ENCODE measurements around the gene SERTAD1.
"Not testable (repeated sequence)": the region's sequence is repeated elsewhere in the genome, so short reads cannot be mapped to it uniquely, and the experiment has no call there.

The SERTAD1 gene

DNA sequence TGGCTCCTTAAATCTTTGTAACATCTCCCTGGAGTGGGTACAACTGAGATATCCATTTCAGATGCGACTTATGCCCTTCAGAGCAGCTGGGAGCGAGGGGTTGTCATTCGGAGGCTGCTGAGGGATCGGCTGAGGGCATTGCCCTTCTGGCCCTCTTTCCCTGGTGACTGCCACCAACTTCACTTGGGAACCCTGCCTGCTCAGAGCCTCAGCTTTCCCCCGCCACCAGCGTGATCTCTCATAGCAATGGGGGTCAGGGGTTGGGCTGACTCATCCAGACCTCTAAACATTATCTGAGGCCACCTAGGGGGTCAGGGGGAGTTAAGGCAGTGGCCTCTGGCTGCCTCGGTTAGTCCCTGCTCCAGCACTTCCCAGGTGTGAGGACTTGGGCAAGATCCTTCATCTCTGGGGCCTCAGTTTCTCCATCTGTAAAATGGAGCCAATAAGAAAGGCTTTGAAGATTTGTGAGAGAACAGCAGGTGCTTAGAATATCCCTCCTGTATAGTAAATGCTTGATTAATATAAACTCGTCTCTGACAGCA is 13.8 kb downstream of the SERTAD1 start:
- no peak for TF ChIP-seq ZNF274 (IDR thresholded peaks at IDR 0.05; ENCODE audit: low read depth, low read length)
- H3K4me3 ChIP-seq (ENCODE audit: low read length), result no peak overlapping the region

DNA sequence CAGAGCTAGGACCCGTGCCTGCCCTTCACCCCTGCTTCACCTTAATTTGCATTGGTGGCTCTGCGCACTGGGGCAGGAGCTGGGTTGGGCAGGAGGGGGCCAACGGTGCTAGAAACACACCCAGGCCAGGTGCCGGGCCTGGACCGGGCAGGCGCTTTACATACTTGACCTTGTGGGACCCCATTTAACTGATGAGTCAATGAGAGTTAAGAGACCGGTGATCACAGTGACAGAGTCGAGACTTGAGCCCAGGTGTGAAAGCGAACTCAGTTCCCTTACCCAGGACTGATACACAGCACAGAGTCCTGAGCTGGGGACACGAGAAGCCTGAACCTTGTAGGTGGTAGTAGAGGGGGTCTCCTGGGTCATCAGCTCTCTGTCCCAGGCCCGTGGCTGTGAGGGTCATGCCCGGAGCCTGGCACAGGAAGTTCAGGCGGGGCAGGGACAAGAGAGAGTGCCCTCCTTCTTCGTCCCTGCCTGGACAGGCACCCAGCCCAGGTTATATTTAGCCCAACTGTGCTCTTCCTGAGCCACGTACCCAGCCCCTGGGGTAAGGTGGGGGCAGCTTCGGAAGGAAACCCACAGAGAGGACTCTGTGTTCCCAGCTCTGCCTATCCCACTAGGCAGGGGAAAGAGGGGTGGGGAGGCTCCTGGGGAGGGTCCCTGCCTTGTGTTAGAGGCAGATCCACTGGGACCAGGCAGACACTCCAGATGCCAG is 14.5 kb downstream of the SERTAD1 start:
- no peak for TF ChIP-seq ZNF274 (IDR thresholded peaks at IDR 0.05; ENCODE audit: low read depth, low read length)
- H3K4me3 ChIP-seq (ENCODE audit: low read length), result no peak overlapping the region

GRCh38 chr19:40410030-40410389 is 15.8 kb downstream of the SERTAD1 start:
- no peak for TF ChIP-seq ZNF274 (IDR thresholded peaks at IDR 0.05; ENCODE audit: low read depth, low read length)
- H3K4me3 ChIP-seq (ENCODE audit: low read length), result no peak overlapping the region

DNA sequence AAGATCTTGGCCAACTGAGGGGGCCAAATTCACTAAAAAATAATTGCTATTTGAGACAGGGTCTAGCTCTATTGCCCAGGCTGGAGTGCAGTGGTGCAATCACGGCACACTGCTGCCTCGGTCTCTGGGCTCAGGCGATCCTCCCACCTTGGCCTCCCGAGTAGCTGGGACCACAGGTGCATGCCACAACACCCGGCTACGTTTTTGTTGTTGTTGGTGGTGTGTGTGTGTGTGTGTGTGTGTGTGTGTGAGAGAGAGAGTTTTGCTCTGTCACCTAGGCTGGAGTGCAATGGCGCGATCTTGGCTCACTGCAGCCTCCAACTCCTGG is 17.2 kb downstream of the SERTAD1 start:
- not testable (repeated sequence) for H3K4me3 ChIP-seq (ENCODE audit: low read length)

DNA sequence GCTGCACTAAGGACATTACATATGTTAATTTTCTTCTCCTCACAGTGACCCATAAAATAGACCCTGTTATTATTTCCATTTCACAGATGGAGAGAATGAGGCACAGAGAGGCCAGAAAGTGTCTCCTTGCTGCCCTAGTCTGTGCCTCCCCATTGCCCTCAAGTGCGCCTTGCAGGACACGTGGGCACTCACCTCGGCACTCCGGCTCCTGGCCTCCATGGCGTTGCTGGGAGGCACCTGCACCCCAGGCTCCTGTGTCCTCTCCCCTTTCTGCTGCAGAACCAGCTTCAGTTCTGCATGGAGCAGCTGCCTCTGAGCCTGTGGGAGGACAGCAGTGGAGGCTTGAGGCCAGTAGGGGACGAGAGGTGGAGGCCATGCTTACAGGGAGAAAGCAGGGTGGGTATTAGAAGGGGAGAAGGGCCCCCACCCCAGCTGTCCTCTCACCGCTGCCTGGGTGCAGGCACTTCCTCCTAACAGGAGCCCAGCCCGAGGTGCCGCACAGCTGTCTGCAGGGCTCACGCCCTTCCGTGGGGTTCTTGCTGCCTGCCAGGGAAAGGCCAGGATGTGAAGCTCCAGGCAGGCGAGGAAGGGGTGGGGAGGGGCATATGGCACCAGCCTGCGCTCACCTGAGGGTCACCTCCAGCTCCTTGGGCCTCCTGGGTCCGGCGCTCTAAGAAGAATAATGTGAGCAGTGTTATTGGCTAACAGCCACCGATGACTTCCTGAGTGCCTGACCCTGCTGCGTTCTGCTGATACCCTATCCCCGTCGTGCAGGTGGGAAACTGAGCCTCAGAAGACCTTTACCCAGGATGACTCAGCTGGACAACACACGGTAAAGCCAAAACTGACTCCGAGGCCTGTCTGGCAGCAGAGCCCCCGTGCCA is 17.8 kb downstream of the SERTAD1 start:
- no peak overlapping the region for H3K4me3 ChIP-seq (ENCODE audit: low read length)
- TF ChIP-seq ZNF274 (IDR thresholded peaks at IDR 0.05; ENCODE audit: low read depth, low read length), result no peak

DNA sequence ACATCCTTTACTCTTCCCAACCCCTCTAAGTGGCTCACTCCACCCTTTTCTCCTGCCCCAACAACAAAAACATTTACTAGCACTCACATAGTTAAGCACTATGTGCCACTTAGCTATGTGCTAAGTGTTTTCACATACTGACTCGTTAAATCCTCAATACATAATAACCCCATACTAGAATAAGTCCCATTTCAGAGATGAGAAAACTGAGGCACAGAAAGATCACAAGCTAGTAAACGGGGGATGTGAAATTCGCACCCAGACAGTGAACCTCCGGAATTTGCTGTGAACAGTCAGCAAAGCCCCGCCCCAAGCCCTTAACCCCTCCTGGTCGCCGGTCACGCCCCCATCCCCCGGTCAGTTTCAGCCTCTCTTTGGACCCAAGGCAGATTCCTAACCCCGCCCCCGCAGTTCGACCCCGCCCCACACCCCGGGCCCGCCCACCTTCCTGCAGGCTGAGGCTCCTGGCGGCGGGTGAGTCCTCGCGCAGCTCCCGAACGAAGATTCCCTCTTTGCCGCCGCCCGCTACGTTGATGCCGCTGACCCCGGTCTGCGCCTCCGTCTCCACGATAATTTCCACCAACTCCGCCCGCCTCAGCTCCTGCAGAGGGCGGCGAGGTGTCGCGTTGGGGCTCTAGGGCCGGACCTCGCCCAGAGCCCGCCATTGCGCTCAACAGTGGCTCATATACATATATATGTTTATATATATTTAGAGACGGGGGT is 22.4 kb downstream of the SERTAD1 start:
- peak overlapping the region; percentile 76 for H3K4me3 ChIP-seq (ENCODE audit: low read length)
- no peak for TF ChIP-seq ZNF274 (IDR thresholded peaks at IDR 0.05; ENCODE audit: low read depth, low read length)

- TF ChIP-seq ZNF274 (IDR thresholded peaks at IDR 0.05; ENCODE audit: low read depth, low read length), result no peak
- H3K4me3 ChIP-seq (ENCODE audit: low read length), result no peak overlapping the region
Measured at GRCh38 chr19:40400559-40400958, 25.2 kb downstream of the SERTAD1 start.

DNA sequence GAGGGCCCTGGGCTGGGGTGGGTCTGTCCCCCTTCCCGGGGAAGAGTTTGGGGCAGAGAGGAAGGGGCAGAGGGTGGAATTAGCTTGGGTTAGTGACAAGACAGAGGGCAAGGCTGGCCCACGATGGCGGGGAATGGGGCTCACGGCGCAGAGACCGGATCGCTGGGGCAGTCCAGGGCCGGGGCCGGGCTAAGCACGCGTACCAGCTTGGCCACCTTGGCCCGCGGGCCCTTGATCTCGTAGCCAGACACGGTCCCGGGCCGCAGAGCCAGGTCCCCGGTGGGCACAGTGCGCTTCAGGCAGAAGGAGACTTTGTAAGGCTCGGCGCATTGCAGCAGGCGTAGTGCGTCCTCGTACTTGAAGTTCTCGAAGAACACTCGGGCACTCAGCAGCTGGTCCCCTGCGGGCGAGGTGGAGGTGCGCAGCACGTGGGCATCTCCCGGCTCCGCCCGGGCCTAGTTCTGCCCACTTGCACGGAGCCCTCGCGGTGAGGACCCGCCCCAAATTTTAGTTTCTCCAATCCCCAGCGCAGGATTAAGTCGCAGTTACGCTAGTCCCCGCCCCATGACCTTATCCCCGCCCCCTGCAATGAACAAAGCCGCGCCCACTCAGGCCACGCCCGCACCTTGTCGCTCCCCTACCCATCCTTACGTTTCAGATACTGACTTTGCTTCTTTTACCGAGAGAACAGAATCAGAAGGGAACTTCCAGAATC is 27.2 kb downstream of the SERTAD1 start:
- H3K4me3 ChIP-seq (ENCODE audit: low read length), result no peak overlapping the region
- no peak for TF ChIP-seq ZNF274 (IDR thresholded peaks at IDR 0.05; ENCODE audit: low read depth, low read length)

DNA sequence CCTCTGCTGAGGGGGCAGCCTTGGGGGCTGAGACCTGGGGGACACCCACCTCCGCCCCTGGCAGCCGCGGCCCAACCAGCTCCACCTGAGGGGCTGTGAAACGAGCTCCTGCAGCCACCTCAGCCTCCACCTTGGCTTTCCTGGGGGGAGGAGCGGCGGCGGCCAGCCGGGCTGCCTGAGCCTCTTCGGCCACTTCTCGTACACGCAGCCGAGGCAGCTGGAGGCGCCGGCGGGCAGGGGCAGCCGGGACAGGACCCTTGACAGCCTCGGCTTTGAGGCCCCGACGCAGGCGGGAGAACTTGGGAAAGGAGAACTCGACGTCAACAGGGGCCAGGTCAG is 28.3 kb downstream of the SERTAD1 start:
- H3K4me3 ChIP-seq (ENCODE audit: low read length), result no peak overlapping the region
- TF ChIP-seq ZNF274 (IDR thresholded peaks at IDR 0.05; ENCODE audit: low read depth, low read length), result no peak

GRCh38 chr19:40396886-40397567 is 28.8 kb downstream of the SERTAD1 start:
- no peak overlapping the region for H3K4me3 ChIP-seq (ENCODE audit: low read length)
- TF ChIP-seq ZNF274 (IDR thresholded peaks at IDR 0.05; ENCODE audit: low read depth, low read length), result no peak

DNA sequence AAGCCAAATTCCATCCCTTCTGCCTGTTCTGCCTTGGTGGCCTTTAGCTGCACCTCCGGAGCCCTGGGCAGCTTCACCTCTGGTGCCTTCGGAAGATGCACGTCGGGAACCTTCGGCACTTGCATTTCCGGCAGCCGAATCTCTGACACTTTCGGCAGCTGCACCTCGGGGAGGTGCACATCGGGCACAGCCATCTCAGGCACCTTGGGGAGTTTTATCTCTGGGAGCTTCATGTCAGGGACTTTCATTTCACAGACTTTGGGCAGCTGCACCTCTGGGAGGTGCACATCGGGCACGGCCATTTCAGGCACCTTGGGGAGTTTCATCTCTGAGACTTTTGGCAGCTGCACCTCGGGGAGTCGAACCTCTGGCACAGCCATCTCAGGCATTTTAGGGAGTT is 29.8 kb downstream of the SERTAD1 start:
- no peak overlapping the region for H3K4me3 ChIP-seq (ENCODE audit: low read length)
- TF ChIP-seq ZNF274 (IDR thresholded peaks at IDR 0.05; ENCODE audit: low read depth, low read length), result no peak

GRCh38 chr19:40394816-40395210 is 31.0 kb downstream of the SERTAD1 start:
- no peak overlapping the region for H3K4me3 ChIP-seq (ENCODE audit: low read length)
- TF ChIP-seq ZNF274 (IDR thresholded peaks at IDR 0.05; ENCODE audit: low read depth, low read length), result no peak

DNA sequence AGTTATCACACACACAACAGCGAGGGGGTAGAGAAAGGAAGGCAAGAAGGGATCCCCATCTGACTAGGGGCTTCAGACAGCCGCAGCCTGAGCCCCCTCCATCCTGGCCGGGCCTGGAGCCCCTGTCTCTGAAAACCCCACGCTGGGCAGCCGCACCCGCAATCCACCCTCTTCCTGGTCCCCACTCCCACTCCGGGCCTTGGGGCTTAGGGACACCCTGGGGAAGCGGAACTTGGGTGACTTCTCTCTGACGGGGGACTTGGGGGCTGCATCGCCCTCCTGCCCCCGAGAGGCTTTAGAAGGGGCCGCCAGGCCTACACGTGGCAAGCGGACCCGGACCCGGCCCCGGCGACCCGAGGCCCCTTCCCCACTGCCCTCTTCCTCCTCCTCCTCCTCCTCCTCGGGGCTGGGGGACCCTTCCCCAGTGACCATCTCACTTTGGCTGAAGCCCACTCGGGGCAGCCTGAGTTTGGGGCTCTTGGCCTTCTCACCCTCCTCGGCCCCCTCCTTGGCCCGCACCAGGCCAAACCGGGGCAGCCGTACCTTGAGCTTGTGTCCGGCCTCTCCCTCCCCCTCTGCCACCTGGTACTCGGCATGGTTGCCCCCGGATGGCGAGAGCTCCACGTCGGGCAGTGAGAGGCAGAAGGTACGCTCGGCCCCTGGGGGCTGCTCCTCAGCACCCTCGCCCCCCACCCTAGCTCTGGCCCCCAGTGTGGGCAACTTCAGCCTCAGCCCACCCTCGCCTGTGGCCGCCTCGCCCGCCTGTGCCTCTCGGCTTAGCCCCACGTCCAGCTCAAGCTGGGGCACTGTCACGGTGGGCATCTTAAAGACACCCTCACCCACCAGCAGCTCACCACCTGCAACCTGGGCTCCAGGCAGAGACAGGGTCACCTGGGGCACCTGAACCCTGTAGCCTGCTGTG is 31.6 kb downstream of the SERTAD1 start:
- TF ChIP-seq ZNF274 (IDR thresholded peaks at IDR 0.05; ENCODE audit: low read depth, low read length), result no peak
- no peak overlapping the region for H3K4me3 ChIP-seq (ENCODE audit: low read length)
